Left lung (tissue), 10 donors: ENCODE data around the gene KCNQ1OT1. TPM values are rescaled to one million over a fixed set of nuclear protein-coding genes. Genes with fewer than 3 reads are reported as not detected.

Source experiments
- ATAC-seq: fragments of 200-7000 bp; cut with Tn5 transposase; one replicate; pipeline ENCODE4 v1.9.1; 2020; ENCODE audit warnings: moderate library complexity
- DNase-seq, 4 donors: peaks; one replicate each; pipeline ENCODE4 v3.0.0-alpha.2; 2013 to 2020
- H3K27ac ChIP-seq, 2 donors: fragments of 200-600 bp; sonication (generic) in 1 of 2; one replicate each; pipeline versions ENCODE4 v1.5.0 to v1.8.0; 2020 to 2021
- H3K27me3 ChIP-seq, 2 donors: fragments of 200-600 bp; sonication (generic) in 1 of 2; one replicate each; pipeline versions ENCODE4 v1.5.0 to v1.8.0; 2020 to 2021
- H3K36me3 ChIP-seq, 2 donors: fragments of 200-600 bp; sonication (generic) in 1 of 2; one replicate each; pipeline versions ENCODE4 v1.5.0 to v1.8.0; 2020 to 2021
- H3K4me1 ChIP-seq, 2 donors: fragments of 200-600 bp; one replicate each; pipeline ENCODE4 v1.8.0; 2021
- H3K4me3 ChIP-seq, 2 donors: fragments of 200-600 bp; sonication (generic) in 1 of 2; one replicate each; pipeline versions ENCODE4 v1.5.0 to v1.8.0; 2020 to 2021; ENCODE audit warnings: mild to moderate bottlenecking in 1 of 2
- H3K9me3 ChIP-seq, 2 donors: fragments of 200-600 bp; sonication (generic) in 1 of 2; one replicate each; pipeline versions ENCODE4 v1.5.0 to v1.8.0; 2020 to 2021
- CTCF ChIP-seq, 2 donors: fragments of 200-600 bp; sonication (generic) in 1 of 2; IDR thresholded peaks; one replicate each; pipeline versions ENCODE4 v1.5.0 to v1.8.0; 2021; ENCODE audit warnings: antibody characterized with exemption in 2 of 2
- intact Hi-C, 2 donors: fragments of 100-400 bp; cut with DNase I; formaldehyde crosslinking; loops; one replicate each; pipeline versions ENCODE4 v1.11.2 to v1.14.2; 2022
- polyA plus RNA-seq, 6 donors: library from polyadenylated mRNA; unstranded; fragments of 120-200 nt; gene quantifications; one replicate each; pipeline ENCODE4 v1.2.1, GENCODE V29; 2013; ENCODE audit not compliant: insufficient read length in 6 of 6
- total RNA-seq, 2 donors: library from RNA; stranded (reverse); fragmentation: NEBNext Ultra II Directional; extraction: Animal tissue kit (Norgen Biotek cat#: 25700); gene quantifications; one replicate each; pipeline ENCODE4 v1.2.1, GENCODE V29; 2021
- donor health status: DM: no; HTN: yes; CAD: no.
- donor health status: DM: no; HTN: no; CAD: no.

KCNQ1OT1 gene
- total and polyA plus RNA-seq, 8 donors = 1.9 to 2.9 (median 2.7) TPM

DNA sequence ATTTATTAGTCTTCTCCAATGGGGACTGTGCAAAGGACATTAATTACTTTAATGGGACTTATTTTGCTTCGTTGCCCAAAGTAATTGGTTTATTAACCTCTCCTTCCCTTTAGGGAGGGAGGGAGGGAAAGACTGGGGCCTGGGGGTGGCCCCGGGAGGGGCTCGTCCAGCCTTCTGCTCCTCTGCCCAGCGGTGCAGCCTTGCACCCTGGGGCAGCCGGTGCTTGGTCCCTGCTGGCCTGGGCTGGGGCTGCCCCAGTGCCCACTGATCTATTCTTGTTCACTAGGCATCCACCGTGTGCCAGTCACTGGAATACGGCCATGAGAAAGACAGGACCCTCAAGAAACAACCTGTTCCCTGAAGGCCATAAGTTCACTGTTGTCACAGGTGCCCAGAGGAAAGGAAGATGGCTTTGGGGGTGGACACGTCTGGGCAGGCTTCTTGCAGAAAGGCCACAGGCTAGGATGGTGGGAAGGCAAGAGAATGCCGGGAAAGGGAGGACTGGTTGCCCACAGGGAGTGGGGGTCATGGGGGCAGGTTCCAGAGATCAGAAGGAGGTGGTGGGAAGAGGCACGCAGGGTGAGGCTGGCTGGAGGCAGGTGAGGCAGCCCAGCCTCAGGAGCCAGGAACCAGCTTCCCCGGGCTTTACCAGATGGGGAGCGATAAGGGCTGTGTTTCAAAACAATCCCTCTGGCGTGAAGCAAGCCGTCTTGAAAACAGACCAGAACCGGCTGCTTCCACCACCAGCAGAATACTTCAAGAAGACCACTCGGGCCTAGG is 47.6 kb upstream of the KCNQ1OT1 start:
- Histone ChIP-seq H3K9me3 (no peaks in the 10 kb centered on the region), H3K27me3 (no peaks in the 10 kb centered on the region), H3K4me1 (no peaks in the 10 kb centered on the region), H3K36me3 (no peaks in the 10 kb centered on the region), H3K27ac (no peak overlapping the region), H3K4me3 (no peak overlapping the region)
- peak in 1 of 4 donors; percentile 61 for DNase-seq
- intact Hi-C loops = no loop called here
- TF ChIP-seq CTCF (IDR thresholded peaks at IDR 0.05) = no peak
- ATAC-seq = no peak

GRCh38 chr11:2746401-2747247 is 46.8 kb upstream of the KCNQ1OT1 start:
- peak in 1 of 4 donors; percentile 67 for DNase-seq
- H3K4me1 ChIP-seq = no peaks in the 10 kb centered on the region

DNA sequence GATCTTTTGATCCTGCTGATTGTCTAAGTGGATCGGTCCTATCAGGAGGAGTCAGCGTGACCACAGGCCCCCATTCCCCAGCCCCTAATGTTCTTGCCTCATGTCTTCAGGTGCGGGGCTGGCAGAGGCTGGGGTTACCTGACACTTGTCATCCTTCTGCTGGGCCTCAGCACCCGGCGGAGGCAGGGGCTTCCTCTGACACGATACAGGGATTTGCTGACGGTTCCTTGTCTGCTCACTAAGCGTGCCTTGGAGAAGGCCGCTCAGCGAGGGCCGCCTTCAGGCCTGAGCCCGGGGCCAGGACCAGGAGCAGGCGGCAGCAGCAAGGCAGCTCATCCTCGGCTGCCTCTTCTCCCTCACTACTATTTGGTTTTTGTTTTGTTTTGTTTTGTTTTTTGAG is 45.7 kb upstream of the KCNQ1OT1 start:
- ATAC-seq (no peak), DNase-seq (peak in 1 of 4 donors; percentile 54)
- no peak overlapping the region for H3K4me3 ChIP-seq
- no peaks in the 10 kb centered on the region for H3K36me3 ChIP-seq
- no peak for TF ChIP-seq CTCF (IDR thresholded peaks at IDR 0.05)
- no peaks in the 10 kb centered on the region for H3K27me3 ChIP-seq
- H3K27ac ChIP-seq = no peak overlapping the region
- H3K9me3 ChIP-seq = no peaks in the 10 kb centered on the region
- intact Hi-C loops = no loop called here
- H3K4me1 ChIP-seq = no peaks in the 10 kb centered on the region

More at GRCh38 chr11:2746401-2747247, 46.8 kb upstream of the KCNQ1OT1 start:
- no peaks in the 10 kb centered on the region for H3K9me3 ChIP-seq
- ATAC-seq = no peak
- H3K27ac ChIP-seq = no peak overlapping the region
- no peaks in the 10 kb centered on the region for H3K36me3 ChIP-seq
- H3K27me3 ChIP-seq = no peaks in the 10 kb centered on the region
- no peak for TF ChIP-seq CTCF (IDR thresholded peaks at IDR 0.05)
- H3K4me3 ChIP-seq = no peak overlapping the region
- intact Hi-C loops = no loop called here

DNA sequence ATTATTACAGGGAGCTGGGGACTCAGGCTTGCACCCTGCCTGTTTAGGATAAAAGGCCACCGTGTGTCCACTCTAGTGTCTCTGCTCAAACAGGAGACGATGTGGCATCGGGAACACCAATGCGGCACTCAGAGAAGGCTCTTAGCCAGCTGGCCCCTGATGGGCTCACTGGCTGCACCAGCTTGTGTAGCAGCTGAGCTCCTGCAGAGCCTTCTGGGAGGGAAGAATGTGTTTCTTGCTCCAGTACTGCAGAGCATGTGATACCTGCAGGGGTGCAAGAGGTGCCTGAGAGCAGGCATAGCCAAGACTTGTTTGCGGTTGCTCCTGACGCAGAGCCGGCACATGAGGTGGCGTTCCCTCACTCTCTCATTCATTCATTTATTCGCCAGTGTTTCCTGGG is 44.4 kb upstream of the KCNQ1OT1 start:
- no peak for ATAC-seq
- Histone ChIP-seq H3K27ac (no peak overlapping the region), H3K4me3 (no peak overlapping the region), H3K9me3 (no peaks in the 10 kb centered on the region), H3K27me3 (no peaks in the 10 kb centered on the region), H3K36me3 (no peaks in the 10 kb centered on the region), H3K4me1 (no peaks in the 10 kb centered on the region)
- DNase-seq = peak in 1 of 4 donors; percentile 17
- intact Hi-C loops = no loop called here
- TF ChIP-seq CTCF (IDR thresholded peaks at IDR 0.05) = no peak
